ENCODE results near the gene COA6.
A peak's percentile ranks its signal among the peaks of the same experiment; 100 is the strongest.

Gene COA6

GRCh38 chr1:234373064-234373958 lies at the start of gene COA6:
Gene COA6 (plus strand): TSS chr1:234373456. CDS start chr1:234373467, 11 bp downstream.
- DNase-seq: peak; percentile 98

- DNase-seq: no peak
These were observed 48.4 kb upstream of the COA6 start for GRCh38 chr1:234324821-234325220.

- no peak for DNase-seq
These were observed 47.3 kb upstream of the COA6 start for GRCh38 chr1:234325878-234326496.

- DNase-seq: peak; percentile 77
These were observed 46.5 kb upstream of the COA6 start for GRCh38 chr1:234326497-234327366.

DNA sequence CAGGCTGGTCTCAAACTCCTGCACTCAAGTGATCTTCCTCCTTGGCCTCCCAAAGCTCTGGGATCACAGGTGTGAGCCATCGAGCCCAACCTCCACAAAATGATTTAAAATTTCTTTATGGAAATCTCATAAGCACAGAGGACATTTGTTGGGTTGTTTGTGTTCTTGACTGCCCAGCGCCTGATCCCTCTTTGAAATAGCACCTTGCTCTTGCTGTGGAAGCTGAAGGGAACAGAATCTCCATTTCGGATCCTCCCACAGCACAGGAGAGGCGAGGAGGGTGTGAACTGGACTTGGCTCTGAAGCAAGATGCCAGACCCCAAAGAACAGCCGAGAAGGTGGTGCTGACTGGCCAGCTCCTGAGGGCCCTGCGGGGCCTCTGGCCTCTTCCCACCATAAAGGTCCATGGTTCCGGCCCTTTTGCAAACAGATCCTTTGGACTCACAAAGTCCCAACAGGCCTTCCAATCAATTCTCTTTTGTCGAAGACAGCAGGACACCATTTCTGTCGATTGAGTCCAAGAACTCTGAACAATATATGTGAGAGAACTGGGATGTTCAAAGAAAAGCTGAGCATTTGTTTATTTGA lies 45.6 kb upstream of the COA6 start:
- no peak for DNase-seq

DNA sequence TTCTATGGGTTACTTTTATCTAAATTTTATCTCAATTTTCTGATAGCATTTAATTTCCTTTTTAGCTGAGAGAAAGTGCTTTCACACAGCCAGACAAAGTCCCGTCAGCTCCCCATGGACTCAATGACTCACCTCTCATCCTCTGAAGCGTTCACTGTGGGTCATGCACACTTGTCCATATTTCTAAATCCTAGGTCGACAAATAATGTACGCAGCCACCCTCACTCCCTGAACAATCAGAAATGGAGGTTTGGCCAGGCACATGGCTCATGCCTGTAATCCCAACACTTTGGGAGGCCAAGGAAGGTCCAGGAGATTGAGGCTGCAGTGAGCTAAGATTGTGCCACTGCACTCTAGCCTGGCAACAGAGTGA lies 42.4 kb upstream of the COA6 start:
- no peak for DNase-seq

DNA sequence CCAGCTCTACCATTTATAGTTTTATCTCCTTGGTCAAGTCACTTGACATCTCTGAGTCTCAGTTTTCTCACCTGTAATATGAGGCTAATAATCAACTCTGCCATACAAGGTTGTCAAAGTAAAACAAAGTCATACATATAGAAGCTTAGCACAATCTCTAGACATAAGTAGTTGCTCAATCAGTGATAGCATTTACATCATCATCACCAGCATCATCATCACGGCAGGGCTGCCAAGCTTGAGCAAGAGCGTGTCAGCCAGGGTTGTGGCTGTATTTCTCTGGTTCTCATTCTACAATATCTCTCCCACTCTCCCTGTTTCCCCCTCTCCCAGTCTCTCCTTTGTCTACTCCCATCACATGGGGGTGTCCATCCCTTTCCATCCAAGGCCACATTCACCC lies 41.7 kb upstream of the COA6 start:
- DNase-seq: no peak

- DNase-seq: no peak
These were observed 36.9 kb upstream of the COA6 start for GRCh38 chr1:234336359-234336758.

GRCh38 chr1:234337233-234337632 lies 36.0 kb upstream of the COA6 start:
- no peak for DNase-seq

DNA sequence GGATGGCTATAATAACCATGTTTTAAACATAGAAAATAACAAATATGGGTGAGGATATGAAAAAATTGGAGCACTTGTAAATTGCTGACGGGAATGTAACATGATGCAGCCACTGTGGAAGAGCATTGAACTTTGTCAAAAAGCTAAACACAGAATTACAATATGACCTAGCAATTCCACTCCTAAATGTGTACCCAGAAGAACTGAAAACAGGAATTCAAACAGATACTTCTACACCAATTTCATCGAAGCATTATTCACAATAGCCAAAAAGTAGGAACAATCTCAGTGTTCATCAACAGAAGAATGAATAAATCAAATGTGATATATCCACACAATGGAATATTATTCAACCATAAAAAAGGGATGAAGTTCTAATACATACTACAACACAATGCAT lies 32.7 kb upstream of the COA6 start:
- DNase-seq: no peak

DNA sequence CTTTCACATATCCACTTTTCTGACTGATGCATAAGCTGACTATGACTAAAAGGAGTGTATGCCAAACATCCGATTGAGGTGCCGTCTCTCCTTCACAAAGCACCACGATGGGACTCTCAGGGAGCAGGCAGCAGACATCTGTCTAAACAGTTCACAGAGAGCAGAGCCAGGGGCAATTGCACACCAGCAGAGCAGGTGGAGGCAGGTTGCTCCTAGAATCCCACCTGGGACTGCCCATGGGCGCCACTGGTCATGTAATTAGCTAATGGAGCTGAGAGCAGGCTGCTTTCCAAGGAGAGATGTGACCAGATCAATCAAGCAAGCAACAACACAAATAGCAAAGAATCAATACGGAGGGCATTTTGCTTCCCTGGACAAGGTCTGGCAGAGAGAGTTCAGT lies 30.5 kb upstream of the COA6 start:
- DNase-seq: peak; percentile 26

DNA sequence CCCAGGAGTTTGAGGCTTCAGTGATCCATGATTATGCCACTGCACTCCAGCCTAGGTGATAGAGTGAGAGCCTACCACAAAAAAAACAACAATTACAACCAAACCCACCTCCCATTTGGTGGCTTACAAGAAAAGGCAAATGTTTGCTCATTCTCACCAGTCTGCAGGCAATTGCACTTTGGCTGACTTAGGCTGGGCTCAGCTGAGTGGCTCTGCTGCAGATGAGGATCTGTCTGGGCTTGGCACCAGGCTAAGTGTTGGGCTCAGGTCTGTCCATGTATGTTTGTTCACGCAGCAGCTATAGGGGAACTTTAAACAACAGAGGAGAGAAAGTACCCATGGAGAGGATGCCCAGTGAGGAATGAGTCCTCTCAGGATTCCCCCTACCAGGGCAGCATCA lies 28.0 kb upstream of the COA6 start:
- no peak for DNase-seq

DNA sequence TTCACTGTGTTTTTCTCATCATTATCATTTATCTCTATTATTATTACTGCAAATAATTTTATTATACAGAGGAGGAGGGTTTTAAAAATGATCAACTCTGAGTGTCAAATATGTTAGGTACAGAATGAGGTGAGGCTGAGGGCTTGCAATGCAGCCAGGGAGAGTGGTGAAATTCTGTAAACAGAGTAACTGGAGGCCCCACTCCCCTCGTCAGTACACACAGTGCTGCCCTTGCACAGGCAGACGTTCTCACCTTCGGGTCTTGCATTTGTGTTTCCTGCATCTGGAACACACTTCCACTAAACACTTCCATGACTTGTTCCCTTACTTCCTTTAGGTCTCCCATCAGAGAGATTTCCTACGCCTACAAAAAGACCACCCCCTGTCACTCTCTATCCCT lies 24.3 kb upstream of the COA6 start:
- no peak for DNase-seq

GRCh38 chr1:234355782-234356510 lies 17.3 kb upstream of the COA6 start:
- DNase-seq: no peak

GRCh38 chr1:234356615-234357269 lies 16.5 kb upstream of the COA6 start:
- DNase-seq: peak; percentile 54

DNA sequence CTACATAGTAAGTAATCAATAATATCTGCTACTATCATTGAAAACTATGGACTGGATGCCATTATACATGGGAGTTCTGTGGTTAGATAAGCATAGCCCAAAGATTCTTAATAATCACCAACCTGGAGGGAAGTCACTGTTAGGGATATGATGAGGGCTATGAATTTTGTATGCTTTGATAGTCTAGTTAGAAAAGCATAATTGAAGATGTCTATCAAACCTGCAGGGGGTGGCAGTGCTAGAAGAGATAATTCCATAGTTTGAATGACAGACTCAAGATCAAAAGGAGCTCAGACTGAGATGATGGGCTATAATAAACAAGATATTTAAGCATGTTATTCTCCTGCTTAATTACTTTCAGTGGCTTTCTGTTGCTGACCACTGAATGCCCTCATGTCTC lies 15.4 kb upstream of the COA6 start:
- no peak for DNase-seq

DNA sequence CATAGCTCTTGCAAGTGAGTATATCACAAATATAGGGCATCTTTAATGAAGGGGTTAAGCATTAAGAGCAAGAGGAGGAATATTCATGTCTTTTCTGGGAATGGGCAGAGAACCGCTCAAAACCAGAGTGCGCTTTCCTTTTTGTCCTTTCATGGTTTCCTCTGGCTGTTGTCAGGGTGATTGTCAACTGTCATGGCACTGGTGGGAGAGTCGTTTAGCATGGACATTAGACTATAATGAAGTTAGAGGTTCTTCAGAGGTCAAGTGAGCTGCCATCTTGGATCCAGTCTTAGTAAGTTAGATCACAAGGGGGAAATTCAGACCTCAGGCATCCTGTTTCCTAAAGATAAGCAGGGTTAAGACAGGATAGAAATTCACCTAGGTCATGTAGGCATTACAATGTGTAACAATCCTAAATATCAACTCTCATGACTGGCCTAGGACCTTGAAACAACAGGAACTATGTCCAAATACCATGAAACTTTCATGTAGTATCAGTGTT lies 12.1 kb upstream of the COA6 start:
- DNase-seq: no peak

- no peak for DNase-seq
These were observed 10.7 kb upstream of the COA6 start for GRCh38 chr1:234362558-234362957.

GRCh38 chr1:234368320-234369032 lies 4.8 kb upstream of the COA6 start:
- no peak for DNase-seq

DNA sequence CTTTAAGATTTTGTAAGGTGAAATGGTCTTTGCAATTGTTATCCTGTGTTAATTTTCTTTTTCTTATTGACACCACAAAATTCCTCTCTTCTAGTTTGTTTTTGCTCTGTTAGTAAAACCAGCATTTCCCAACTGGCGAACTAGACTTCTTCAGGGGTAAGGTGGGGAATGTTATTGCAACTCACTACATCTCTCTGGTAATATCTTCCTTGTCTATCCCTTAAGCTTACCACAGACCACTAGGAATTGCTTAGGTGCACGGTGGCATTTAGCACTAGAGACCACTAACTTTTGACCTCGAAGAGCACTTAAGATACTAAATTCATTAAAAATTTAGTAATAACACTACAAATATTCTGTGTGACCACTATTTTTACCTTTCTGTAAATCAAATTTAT lies 4.2 kb upstream of the COA6 start:
- DNase-seq: no peak

- no peak for DNase-seq
These were observed 3.5 kb upstream of the COA6 start for GRCh38 chr1:234369784-234370183.

Data from retina (tissue), 1 donor.